Astrocyte of the cerebellum (primary cell): ENCODE results near the gene PRPF8.

Experiments
- DNase-seq: peaks from one replicate; pipeline ENCODE4 v3.0.0-alpha.2; 2011; ENCODE audit warnings: low read depth
- H3K4me3 ChIP-seq: 2 replicates; pipeline ENCODE4 v1.5.1; 2011; ENCODE audit warnings: mild to moderate bottlenecking, low read depth, low read length, moderate library complexity
- CTCF ChIP-seq: IDR thresholded peaks from 2 replicates; pipeline ENCODE4 v1.5.1; 2012; ENCODE audit warnings: low read length, low read depth, moderate library complexity, mild to moderate bottlenecking; ENCODE audit errors: missing control alignments
- in situ Hi-C: cut with HindIII; loops from 2 replicates; pipeline ENCODE4 v1.10.0; 2017; ENCODE audit warnings: low sequenced_read_pairs

The PRPF8 gene

GRCh38 chr17:1629504-1630310 is 55.0 kb downstream of the PRPF8 start:
- in situ Hi-C loops = no loop called here

GRCh38 chr17:1628856-1629503 is 55.7 kb downstream of the PRPF8 start:
- peak; percentile 81 for DNase-seq
- peak overlapping the region; percentile 60 for H3K4me3 ChIP-seq
- no peak for TF ChIP-seq CTCF
- in situ Hi-C loops = no loop called here

More at GRCh38 chr17:1629504-1630310, 55.0 kb downstream of the PRPF8 start:
- peak overlapping the region; percentile 60 for H3K4me3 ChIP-seq
- TF ChIP-seq CTCF = peak; percentile 57
- DNase-seq = no peak

GRCh38 chr17:1627982-1628855 is 56.4 kb downstream of the PRPF8 start, which contains the start of gene SLC43A2:
Gene SLC43A2, minus strand, starts transcription at chr17:1628834. Its CDS starts 960 bp downstream, at chr17:1627874.
- peak; percentile 44 for DNase-seq
- in situ Hi-C loops = no loop called here
- H3K4me3 ChIP-seq = peak within 1 kb of the TSS; percentile 60
- TF ChIP-seq CTCF = no peak

GRCh38 chr17:1627182-1627981 is 57.3 kb downstream of the PRPF8 start:
- no peak for DNase-seq
- no peak for TF ChIP-seq CTCF

GRCh38 chr17:1626333-1626732 is 58.3 kb downstream of the PRPF8 start:
- no peak for DNase-seq

More at GRCh38 chr17:1627182-1627981, 57.3 kb downstream of the PRPF8 start:
- peak overlapping the region; percentile 60 for H3K4me3 ChIP-seq
- in situ Hi-C loops = no loop called here

More at GRCh38 chr17:1626333-1626732, 58.3 kb downstream of the PRPF8 start:
- no peak for TF ChIP-seq CTCF
- in situ Hi-C loops = no loop called here
- H3K4me3 ChIP-seq = no peak overlapping the region
